ENCODE measurements around the gene CASZ1.

The CASZ1 gene

GRCh38 chr1:10631811-10632593 is 164.4 kb downstream of the CASZ1 start:
- no peak for TF ChIP-seq PAX5 (IDR thresholded peaks at IDR 0.05; ENCODE audit: insufficient read depth, low read length, severe bottlenecking)
- no peak for TF ChIP-seq POLR2A (IDR thresholded peaks at IDR 0.05; ENCODE audit: low read depth, low read length)
- TF ChIP-seq POLR2AphosphoS5 (IDR thresholded peaks at IDR 0.05; ENCODE audit: low read depth, low read length), result no peak
- TF ChIP-seq SPI1 (IDR thresholded peaks at IDR 0.05; ENCODE audit: low read depth, low read length), result no peak
- no peak for TF ChIP-seq TAF1 (IDR thresholded peaks at IDR 0.05; ENCODE audit: low read depth, low read length)
- no peak for TF ChIP-seq POU2F2 (IDR thresholded peaks at IDR 0.05; ENCODE audit: low read depth, low read length)
- no peak for FAIRE-seq
- no peak for DNase-seq (ENCODE audit: insufficient read length, low spot score)

GRCh38 chr1:10631121-10631810 is 165.2 kb downstream of the CASZ1 start:
- FAIRE-seq (no peak), DNase-seq (ENCODE audit: insufficient read length, low spot score) (no peak)
- TF ChIP-seq TAF1 (IDR thresholded peaks at IDR 0.05; ENCODE audit: low read depth, low read length), result no peak
- no peak for TF ChIP-seq POLR2AphosphoS5 (IDR thresholded peaks at IDR 0.05; ENCODE audit: low read depth, low read length)

GRCh38 chr1:10630661-10631120 is 165.8 kb downstream of the CASZ1 start:
- no peak for FAIRE-seq
- no peak for DNase-seq (ENCODE audit: insufficient read length, low spot score)
- no peak for TF ChIP-seq POLR2AphosphoS5 (IDR thresholded peaks at IDR 0.05; ENCODE audit: low read depth, low read length)

- FAIRE-seq, result no peak
- TF ChIP-seq POLR2AphosphoS5 (IDR thresholded peaks at IDR 0.05; ENCODE audit: low read depth, low read length), result no peak
- TF ChIP-seq POU2F2 (IDR thresholded peaks at IDR 0.05; ENCODE audit: low read depth, low read length), result no peak
- TF ChIP-seq POLR2A (IDR thresholded peaks at IDR 0.05; ENCODE audit: low read depth, low read length), result no peak
- TF ChIP-seq PAX5 (IDR thresholded peaks at IDR 0.05; ENCODE audit: insufficient read depth, low read length, severe bottlenecking), result no peak
- TF ChIP-seq TAF1 (IDR thresholded peaks at IDR 0.05; ENCODE audit: low read depth, low read length), result no peak
- no peak for TF ChIP-seq SPI1 (IDR thresholded peaks at IDR 0.05; ENCODE audit: low read depth, low read length)
- no peak for DNase-seq (ENCODE audit: insufficient read length, low spot score)
These were observed 166.5 kb downstream of the CASZ1 start for GRCh38 chr1:10629816-10630571.

- FAIRE-seq (no peak), DNase-seq (ENCODE audit: insufficient read length, low spot score) (no peak)
- TF ChIP-seq PAX5 (IDR thresholded peaks at IDR 0.05; ENCODE audit: insufficient read depth, low read length, severe bottlenecking) (no peak), POU2F2 (IDR thresholded peaks at IDR 0.05; ENCODE audit: low read depth, low read length) (no peak), SPI1 (IDR thresholded peaks at IDR 0.05; ENCODE audit: low read depth, low read length) (no peak), TAF1 (IDR thresholded peaks at IDR 0.05; ENCODE audit: low read depth, low read length) (no peak), POLR2A (IDR thresholded peaks at IDR 0.05; ENCODE audit: low read depth, low read length) (no peak), POLR2AphosphoS5 (IDR thresholded peaks at IDR 0.05; ENCODE audit: low read depth, low read length) (no peak)
These were observed 167.2 kb downstream of the CASZ1 start for GRCh38 chr1:10629091-10629815.

GRCh38 chr1:10628685-10629084 is 167.8 kb downstream of the CASZ1 start:
- DNase-seq (ENCODE audit: insufficient read length, low spot score) (no peak), FAIRE-seq (no peak)
- TF ChIP-seq POLR2A (IDR thresholded peaks at IDR 0.05; ENCODE audit: low read depth, low read length), result no peak
- no peak for TF ChIP-seq PAX5 (IDR thresholded peaks at IDR 0.05; ENCODE audit: insufficient read depth, low read length, severe bottlenecking)
- TF ChIP-seq POLR2AphosphoS5 (IDR thresholded peaks at IDR 0.05; ENCODE audit: low read depth, low read length), result no peak
- no peak for TF ChIP-seq TAF1 (IDR thresholded peaks at IDR 0.05; ENCODE audit: low read depth, low read length)
- TF ChIP-seq SPI1 (IDR thresholded peaks at IDR 0.05; ENCODE audit: low read depth, low read length), result no peak
- TF ChIP-seq POU2F2 (IDR thresholded peaks at IDR 0.05; ENCODE audit: low read depth, low read length), result no peak

- no peak for FAIRE-seq
- no peak for TF ChIP-seq POLR2A (IDR thresholded peaks at IDR 0.05; ENCODE audit: low read depth, low read length)
- no peak for TF ChIP-seq POLR2AphosphoS5 (IDR thresholded peaks at IDR 0.05; ENCODE audit: low read depth, low read length)
- DNase-seq (ENCODE audit: insufficient read length, low spot score), result no peak
These were observed 169.5 kb downstream of the CASZ1 start for GRCh38 chr1:10626791-10627410.

- TF ChIP-seq POLR2A (IDR thresholded peaks at IDR 0.05; ENCODE audit: low read depth, low read length) (no peak), PAX5 (IDR thresholded peaks at IDR 0.05; ENCODE audit: insufficient read depth, low read length, severe bottlenecking) (no peak), POLR2AphosphoS5 (IDR thresholded peaks at IDR 0.05; ENCODE audit: low read depth, low read length) (no peak), SPI1 (IDR thresholded peaks at IDR 0.05; ENCODE audit: low read depth, low read length) (no peak), POU2F2 (IDR thresholded peaks at IDR 0.05; ENCODE audit: low read depth, low read length) (no peak), TAF1 (IDR thresholded peaks at IDR 0.05; ENCODE audit: low read depth, low read length) (no peak)
- no peak for FAIRE-seq
- DNase-seq (ENCODE audit: insufficient read length, low spot score), result no peak
These were observed 170.2 kb downstream of the CASZ1 start for GRCh38 chr1:10626131-10626731.
